HEK293 (cell line): ENCODE measurements around the gene TMEM145.

Source experiments
- CTCF ChIA-PET: fragments of 350-600 bp; formaldehyde crosslinking; extraction: SDS; loops from one replicate; lab custom pipeline; 2021; ENCODE audit warnings: antibody characterized with exemption; lab: Yijun Ruan, JAX
- POLR2A ChIA-PET: fragments of 300-600 bp; formaldehyde crosslinking; extraction: SDS; loops from one replicate; lab custom pipeline; 2020; ENCODE audit warnings: antibody characterized with exemption, inconsistent platforms; lab: Yijun Ruan, JAX
- H3K27ac ChIP-seq: fragments of 200-500 bp; sonication (Bioruptor generic); 2 replicates; pipeline ENCODE4 v1.5.1; 2014; ENCODE audit warnings: low read depth, low read length, control low read depth, inconsistent platforms; ENCODE audit errors: extremely low read depth
- H3K36me3 ChIP-seq, 2 experiments: fragments of 200-500 bp in 1 of 2; sonication (Bioruptor generic) in 1 of 2; 1 replicate in 1 of 2; 2 replicates in 1 of 2; pipeline ENCODE4 v1.5.1; 2014 to 2017; ENCODE audit warnings: inconsistent platforms in 2 of 2, low read length in 2 of 2; ENCODE audit not compliant: control insufficient read depth in 2 of 2, insufficient read depth in 1 of 2
- H3K4me1 ChIP-seq: fragments of 200-500 bp; sonication (Bioruptor generic); 2 replicates; pipeline ENCODE4 v1.5.1; 2014; ENCODE audit warnings: mild to moderate bottlenecking, low read length, inconsistent platforms; ENCODE audit not compliant: control insufficient read depth, insufficient read depth
- H3K4me3 ChIP-seq: 2 replicates; pipeline ENCODE4 v1.5.1; 2011; ENCODE audit warnings: low read depth, mild to moderate bottlenecking, control low read depth, low read length, moderate library complexity
- H3K9me3 ChIP-seq: fragments of 200-500 bp; sonication (Bioruptor generic); 2 replicates; pipeline ENCODE4 v1.5.1; 2014; ENCODE audit warnings: low read depth, low read length, inconsistent platforms; ENCODE audit not compliant: control insufficient read depth, insufficient read depth
- GFI1B ChIP-seq: fragments of 450-650 bp; formaldehyde crosslinking; IDR thresholded peaks from 2 replicates; pipeline ENCODE4 v1.5.1; 2016; ENCODE audit warnings: missing biosample characterization, missing genetic modification characterization
- GLI2 ChIP-seq: fragments of 450-650 bp; formaldehyde crosslinking; IDR thresholded peaks from 2 replicates; pipeline ENCODE4; 2017; ENCODE audit warnings: missing biosample characterization, missing genetic modification characterization, low read depth, borderline replicate concordance
- GLI4 ChIP-seq: fragments of 450-650 bp; formaldehyde crosslinking; IDR thresholded peaks from 2 replicates; pipeline ENCODE4 v1.5.1; 2016; ENCODE audit warnings: missing biosample characterization, missing genetic modification characterization
- GLIS1 ChIP-seq: fragments of 450-650 bp; formaldehyde crosslinking; IDR thresholded peaks from 2 replicates; pipeline ENCODE4 v1.5.1; 2016; ENCODE audit warnings: missing biosample characterization, missing genetic modification characterization
- GLIS2 ChIP-seq: fragments of 450-650 bp; formaldehyde crosslinking; IDR thresholded peaks from 2 replicates; pipeline ENCODE4 v1.5.1; 2016; ENCODE audit warnings: missing biosample characterization, missing genetic modification characterization
- KLF8 ChIP-seq: fragments of 450-650 bp; formaldehyde crosslinking; IDR thresholded peaks from 2 replicates; pipeline ENCODE4 v1.5.1; 2016; ENCODE audit warnings: missing biosample characterization, missing genetic modification characterization
- OVOL3 ChIP-seq: fragments of 450-650 bp; formaldehyde crosslinking; IDR thresholded peaks from 2 replicates; pipeline ENCODE4 v1.5.1; 2016; ENCODE audit warnings: missing biosample characterization, missing genetic modification characterization
- SALL2 ChIP-seq: fragments of 450-650 bp; formaldehyde crosslinking; IDR thresholded peaks from 2 replicates; pipeline ENCODE4 v1.5.0; 2017; ENCODE audit warnings: missing biosample characterization, mild to moderate bottlenecking, missing genetic modification characterization, borderline replicate concordance
- SP7 ChIP-seq: fragments of 450-650 bp; formaldehyde crosslinking; IDR thresholded peaks from 2 replicates; pipeline ENCODE4 v1.5.1; 2016; ENCODE audit warnings: missing biosample characterization, missing genetic modification characterization
- ZFP3 ChIP-seq: fragments of 450-650 bp; formaldehyde crosslinking; IDR thresholded peaks from 2 replicates; pipeline ENCODE4 v1.5.1; 2016; ENCODE audit warnings: low read depth, missing biosample characterization, missing genetic modification characterization
- ZIC2 ChIP-seq: fragments of 450-650 bp; formaldehyde crosslinking; IDR thresholded peaks from 2 replicates; pipeline ENCODE4 v1.5.1; 2016; ENCODE audit warnings: missing biosample characterization, missing genetic modification characterization
- ZNF223 ChIP-seq: fragments of 450-650 bp; formaldehyde crosslinking; IDR thresholded peaks from 2 replicates; pipeline ENCODE4 v1.5.1; 2016; ENCODE audit warnings: missing biosample characterization, missing genetic modification characterization
- ZNF239 ChIP-seq: fragments of 450-650 bp; formaldehyde crosslinking; IDR thresholded peaks from 2 replicates; pipeline ENCODE4 v1.5.1; 2016; ENCODE audit warnings: missing biosample characterization, missing genetic modification characterization
- ZNF248 ChIP-seq: fragments of 450-650 bp; formaldehyde crosslinking; IDR thresholded peaks from 2 replicates; pipeline ENCODE4 v1.5.1; 2017; ENCODE audit warnings: missing biosample characterization, missing genetic modification characterization
- ZNF266 ChIP-seq: fragments of 450-650 bp; formaldehyde crosslinking; IDR thresholded peaks from 2 replicates; pipeline ENCODE4 v1.5.1; 2016; ENCODE audit warnings: missing biosample characterization, missing genetic modification characterization, low read depth
- ZNF366 ChIP-seq: fragments of 450-650 bp; formaldehyde crosslinking; conservative IDR thresholded peaks from 2 replicates; pipeline ENCODE4 v1.5.1; 2016; ENCODE audit warnings: missing biosample characterization, missing genetic modification characterization
- ZNF37A ChIP-seq: fragments of 450-650 bp; IDR thresholded peaks from 2 replicates; pipeline ENCODE4 v1.5.1; 2018; ENCODE audit warnings: missing biosample characterization, missing genetic modification characterization
- ZNF416 ChIP-seq: fragments of 450-650 bp; formaldehyde crosslinking; IDR thresholded peaks from 2 replicates; pipeline ENCODE4 v1.5.1; 2016; ENCODE audit warnings: missing biosample characterization, missing genetic modification characterization
- ZNF426 ChIP-seq: fragments of 450-650 bp; formaldehyde crosslinking; IDR thresholded peaks from 2 replicates; pipeline ENCODE4 v1.5.1; 2017; ENCODE audit warnings: missing biosample characterization, missing genetic modification characterization, mild to moderate bottlenecking, inconsistent platforms, moderate library complexity
- ZNF48 ChIP-seq: fragments of 450-650 bp; formaldehyde crosslinking; IDR thresholded peaks from 2 replicates; pipeline ENCODE4 v1.5.1; 2016; ENCODE audit warnings: missing biosample characterization, missing genetic modification characterization
- ZNF488 ChIP-seq: fragments of 450-650 bp; formaldehyde crosslinking; IDR thresholded peaks from 2 replicates; pipeline ENCODE4 v1.5.1; 2016; ENCODE audit warnings: missing biosample characterization, missing genetic modification characterization
- ZNF555 ChIP-seq: fragments of 450-650 bp; formaldehyde crosslinking; conservative IDR thresholded peaks from 2 replicates; pipeline ENCODE4 v1.5.1; 2017; ENCODE audit warnings: missing biosample characterization, mild to moderate bottlenecking, missing genetic modification characterization, inconsistent platforms
- ZNF561 ChIP-seq: fragments of 450-650 bp; IDR thresholded peaks from 2 replicates; pipeline ENCODE4 v1.5.1; 2018; ENCODE audit warnings: missing biosample characterization, missing genetic modification characterization, borderline replicate concordance
- ZNF571 ChIP-seq: fragments of 450-650 bp; formaldehyde crosslinking; IDR thresholded peaks from 2 replicates; pipeline ENCODE4 v1.5.0; 2017; ENCODE audit warnings: missing biosample characterization, missing genetic modification characterization
- ZNF596 ChIP-seq: fragments of 450-650 bp; IDR thresholded peaks from 2 replicates; pipeline ENCODE4 v1.5.0; 2018; ENCODE audit warnings: missing biosample characterization, mild to moderate bottlenecking, missing genetic modification characterization, moderate library complexity
- ZNF600 ChIP-seq: fragments of 450-650 bp; formaldehyde crosslinking; IDR thresholded peaks from 2 replicates; pipeline ENCODE4 v1.5.1; 2016; ENCODE audit warnings: missing biosample characterization, missing genetic modification characterization
- ZNF623 ChIP-seq: fragments of 450-650 bp; formaldehyde crosslinking; IDR thresholded peaks from 2 replicates; pipeline ENCODE4 v1.5.1; 2016; ENCODE audit warnings: missing biosample characterization, missing genetic modification characterization
- ZNF626 ChIP-seq: fragments of 450-650 bp; sonication (Bioruptor Pico); formaldehyde crosslinking; IDR thresholded peaks from 2 replicates; pipeline ENCODE4 v1.5.1; 2018; ENCODE audit warnings: missing biosample characterization, missing genetic modification characterization, inconsistent platforms
- ZNF670 ChIP-seq: fragments of 450-650 bp; formaldehyde crosslinking; IDR thresholded peaks from 2 replicates; pipeline ENCODE4 v1.5.1; 2016; ENCODE audit warnings: missing biosample characterization, missing genetic modification characterization, low read depth
- ZNF768 ChIP-seq: fragments of 450-650 bp; formaldehyde crosslinking; IDR thresholded peaks from 2 replicates; pipeline ENCODE4 v1.5.1; 2018; ENCODE audit warnings: missing biosample characterization, mild to moderate bottlenecking, missing genetic modification characterization
- ZNF777 ChIP-seq: fragments of 450-650 bp; formaldehyde crosslinking; IDR thresholded peaks from 2 replicates; pipeline ENCODE4 v1.5.1; 2017; ENCODE audit warnings: missing biosample characterization, missing genetic modification characterization, borderline replicate concordance
- ZNF785 ChIP-seq: fragments of 450-650 bp; formaldehyde crosslinking; IDR thresholded peaks from 2 replicates; pipeline ENCODE4 v1.5.1; 2016; ENCODE audit warnings: missing biosample characterization, missing genetic modification characterization
- ZNF843 ChIP-seq: fragments of 450-650 bp; formaldehyde crosslinking; IDR thresholded peaks from 2 replicates; pipeline ENCODE4 v1.5.1; 2016; ENCODE audit warnings: missing biosample characterization, missing genetic modification characterization
- ZSCAN30 ChIP-seq: fragments of 450-650 bp; IDR thresholded peaks from 2 replicates; pipeline ENCODE4 v1.5.1; 2018; ENCODE audit warnings: missing biosample characterization, mild to moderate bottlenecking, missing genetic modification characterization, moderate library complexity

TMEM145 gene

GRCh38 chr19:42293948-42294347, 19.2 kb upstream of the TMEM145 start:
- POLR2A ChIA-PET = interaction anchor here (0.9 to 3.4 kb wide), 3 partner anchors 8 to 50 kb away, joined by 4 to 31 read pairs (median 4); partner anchors contain the start of genes GSK3A and PAFAH1B3
- Histone ChIP-seq H3K4me1 (no peaks in the 10 kb centered on the region), H3K27ac (peak overlapping the region; percentile 31; the same call in 1 of the 2 replicates), H3K4me3 (no peak overlapping the region), H3K36me3 (peaks cover 31 to 77% of the 10 kb centered on the region in 2 experiments), H3K9me3 (no peaks in the 10 kb centered on the region)
- CTCF ChIA-PET = interaction anchor here (0.6 to 3.6 kb wide), 7 partner anchors 14 to 185 kb away, joined by 3 to 55 read pairs (median 3); no protein-coding TSS in a partner anchor
- TF ChIP-seq ZSCAN30 = no peak
- TF ChIP-seq GLI4 (tag by site-specific recombination) = no peak
- no peak for TF ChIP-seq ZNF223 (tag by site-specific recombination)
- TF ChIP-seq ZNF37A (tag by site-specific recombination) = no peak
- no peak for TF ChIP-seq ZNF561
- TF ChIP-seq GFI1B (tag by site-specific recombination) = no peak
- TF ChIP-seq ZNF623 = no peak

GRCh38 chr19:42294471-42295137, 18.5 kb upstream of the TMEM145 start:
- CTCF ChIA-PET = interaction anchor here (0.6 to 4.8 kb wide), 12 partner anchors 12 to 183 kb away, joined by 3 to 55 read pairs (median 5); no protein-coding TSS in a partner anchor
- TF ChIP-seq ZNF670 (no peak), ZNF366 (tag by site-specific recombination) (no peak), ZNF571 (tag by site-specific recombination) (no peak), SP7 (tag by site-specific recombination) (no peak), ZNF777 (tag by site-specific recombination) (no peak), ZNF768 (tag by site-specific recombination) (no peak), GLIS2 (peak; percentile 47; the same call in 1 of the 2 replicates), ZNF48 (tag by site-specific recombination) (no peak), ZNF555 (tag by site-specific recombination) (no peak), ZNF600 (tag by site-specific recombination) (peak; percentile 45; the same call in 1 of the 2 replicates), GLIS1 (tag by site-specific recombination) (peak; percentile 94), ZNF426 (tag by site-specific recombination) (no peak), ZNF239 (tag by site-specific recombination) (no peak), OVOL3 (tag by site-specific recombination) (no peak), ZNF596 (tag by site-specific recombination) (no peak), ZFP3 (no peak), ZNF626 (tag by site-specific recombination) (no peak), ZNF785 (tag by site-specific recombination) (no peak), ZNF843 (tag by site-specific recombination) (no peak), ZNF248 (tag by site-specific recombination) (no peak), SALL2 (tag by site-specific recombination) (no peak), ZNF266 (no peak), ZIC2 (peak; percentile 41; the same call in 1 of the 2 replicates), ZNF488 (tag by site-specific recombination) (no peak), ZNF416 (tag by site-specific recombination) (no peak), GLI2 (no peak), KLF8 (tag by site-specific recombination) (no peak)
- POLR2A ChIA-PET = interaction anchor here (0.5 to 3.4 kb wide), 4 partner anchors 10 to 50 kb away, joined by 3 to 31 read pairs (median 4); partner anchors contain the start of gene GSK3A

More at GRCh38 chr19:42294471-42295137, 18.5 kb upstream of the TMEM145 start:
- Histone ChIP-seq H3K36me3 (peaks cover 31 to 71% of the 10 kb centered on the region in 2 experiments), H3K27ac (peak overlapping the region; percentile 16; the same call in 1 of the 2 replicates), H3K4me1 (no peaks in the 10 kb centered on the region), H3K4me3 (no peak overlapping the region), H3K9me3 (no peaks in the 10 kb centered on the region)
